ENCODE results near the gene NUP133.

DNA sequence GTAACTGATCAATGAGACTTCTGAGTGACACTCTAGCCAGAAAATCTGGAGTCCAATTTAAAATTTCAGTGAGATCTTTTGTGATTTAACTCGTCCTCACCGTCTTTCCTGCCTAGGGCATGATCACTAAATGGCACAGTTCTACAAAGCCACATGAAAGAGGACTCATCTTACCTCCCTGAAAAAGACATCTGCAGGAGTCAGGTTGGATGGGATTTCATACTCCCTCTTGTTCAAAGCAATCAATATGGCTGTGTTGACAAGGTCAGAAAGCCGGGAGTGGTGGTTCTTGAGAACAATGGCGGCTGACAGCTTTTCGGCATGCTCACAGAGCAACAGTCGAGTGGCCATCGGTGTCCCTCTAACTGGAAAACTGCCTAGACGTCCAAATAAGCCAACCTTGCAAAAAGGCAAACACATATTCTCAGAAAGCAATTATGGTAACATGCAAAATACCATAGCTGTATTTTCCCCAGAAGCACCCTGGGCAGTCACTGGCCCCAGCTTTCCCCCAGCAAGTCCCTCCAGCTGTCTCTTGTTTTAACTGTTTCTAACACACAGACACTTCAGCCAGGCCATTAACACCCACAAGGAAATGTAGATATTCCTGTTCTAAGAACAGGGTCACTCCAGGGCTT, 37.6 kb downstream of the NUP133 start:
- TF ChIP-seq POLR2A (IDR thresholded peaks at IDR 0.05; ENCODE audit: low read depth, low read length) (no peak), POLR2AphosphoS5 (IDR thresholded peaks at IDR 0.05; ENCODE audit: low read depth, low read length) (no peak)

Measured in GM12892 (cell line).